HEK293 (cell line): ENCODE data around the gene AFF3.

Source experiments
- CTCF ChIA-PET: fragments of 350-600 bp; formaldehyde crosslinking; extraction: SDS; loops from one replicate; lab custom pipeline; 2021; ENCODE audit warnings: antibody characterized with exemption; lab: Yijun Ruan, JAX
- POLR2A ChIA-PET: fragments of 300-600 bp; formaldehyde crosslinking; extraction: SDS; loops from one replicate; lab custom pipeline; 2020; ENCODE audit warnings: antibody characterized with exemption, inconsistent platforms; lab: Yijun Ruan, JAX
- H3K27ac ChIP-seq: fragments of 200-500 bp; sonication (Bioruptor generic); 2 replicates; pipeline ENCODE4 v1.5.1; 2014; ENCODE audit warnings: low read depth, low read length, control low read depth, inconsistent platforms; ENCODE audit errors: extremely low read depth
- H3K36me3 ChIP-seq, 2 experiments: fragments of 200-500 bp in 1 of 2; sonication (Bioruptor generic) in 1 of 2; 1 replicate in 1 of 2; 2 replicates in 1 of 2; pipeline ENCODE4 v1.5.1; 2014 to 2017; ENCODE audit warnings: inconsistent platforms in 2 of 2, low read length in 2 of 2; ENCODE audit not compliant: control insufficient read depth in 2 of 2, insufficient read depth in 1 of 2
- H3K4me1 ChIP-seq: fragments of 200-500 bp; sonication (Bioruptor generic); 2 replicates; pipeline ENCODE4 v1.5.1; 2014; ENCODE audit warnings: mild to moderate bottlenecking, low read length, inconsistent platforms; ENCODE audit not compliant: control insufficient read depth, insufficient read depth
- H3K4me3 ChIP-seq: 2 replicates; pipeline ENCODE4 v1.5.1; 2011; ENCODE audit warnings: low read depth, mild to moderate bottlenecking, control low read depth, low read length, moderate library complexity
- H3K9me3 ChIP-seq: fragments of 200-500 bp; sonication (Bioruptor generic); 2 replicates; pipeline ENCODE4 v1.5.1; 2014; ENCODE audit warnings: low read depth, low read length, inconsistent platforms; ENCODE audit not compliant: control insufficient read depth, insufficient read depth
- BCL11B ChIP-seq: fragments of 450-650 bp; formaldehyde crosslinking; IDR thresholded peaks from 2 replicates; pipeline ENCODE4 v1.5.1; 2016; ENCODE audit warnings: low read depth, missing biosample characterization, missing genetic modification characterization
- CTCF ChIP-seq: fragments of 450-650 bp; formaldehyde crosslinking; IDR thresholded peaks from 2 replicates; pipeline ENCODE4 v1.5.1; 2016; ENCODE audit warnings: missing biosample characterization, missing genetic modification characterization
- ELK4 ChIP-seq: IDR thresholded peaks from 2 replicates; pipeline ENCODE4 v1.6.1; 2011; ENCODE audit warnings: mild to moderate bottlenecking, low read depth, low read length, borderline replicate concordance
- GLI2 ChIP-seq: fragments of 450-650 bp; formaldehyde crosslinking; IDR thresholded peaks from 2 replicates; pipeline ENCODE4; 2017; ENCODE audit warnings: missing biosample characterization, missing genetic modification characterization, low read depth, borderline replicate concordance
- HIC1 ChIP-seq: fragments of 450-650 bp; formaldehyde crosslinking; IDR thresholded peaks from 2 replicates; pipeline ENCODE4 v1.5.1; 2016; ENCODE audit warnings: missing biosample characterization, missing genetic modification characterization
- OSR2 ChIP-seq: fragments of 450-650 bp; formaldehyde crosslinking; IDR thresholded peaks from 2 replicates; pipeline ENCODE4 v1.5.1; 2016; ENCODE audit warnings: missing biosample characterization, missing genetic modification characterization
- OVOL3 ChIP-seq: fragments of 450-650 bp; formaldehyde crosslinking; IDR thresholded peaks from 2 replicates; pipeline ENCODE4 v1.5.1; 2016; ENCODE audit warnings: missing biosample characterization, missing genetic modification characterization
- PBX3 ChIP-seq: sonication (generic); formaldehyde crosslinking; IDR thresholded peaks from 2 replicates; pipeline ENCODE4 v1.8.1; 2022; ENCODE audit warnings: mild to moderate bottlenecking, moderate library complexity, missing genetic modification reagents
- YY1 ChIP-seq: fragments of 450-650 bp; formaldehyde crosslinking; IDR thresholded peaks from 2 replicates; pipeline ENCODE4 v1.5.1; 2018; ENCODE audit warnings: missing biosample characterization, missing genetic modification characterization
- ZBTB44 ChIP-seq: fragments of 450-650 bp; IDR thresholded peaks from 2 replicates; pipeline ENCODE4 v1.5.1; 2018; ENCODE audit warnings: missing biosample characterization, mild to moderate bottlenecking, missing genetic modification characterization
- ZNF211 ChIP-seq: fragments of 450-650 bp; formaldehyde crosslinking; IDR thresholded peaks from 2 replicates; pipeline ENCODE4 v1.5.1; 2016; ENCODE audit warnings: low read depth, missing biosample characterization, missing genetic modification characterization
- ZNF214 ChIP-seq: fragments of 450-650 bp; formaldehyde crosslinking; IDR thresholded peaks from 2 replicates; pipeline ENCODE4 v1.5.1; 2017; ENCODE audit warnings: missing biosample characterization, mild to moderate bottlenecking, missing genetic modification characterization, borderline replicate concordance
- ZNF223 ChIP-seq: fragments of 450-650 bp; formaldehyde crosslinking; IDR thresholded peaks from 2 replicates; pipeline ENCODE4 v1.5.1; 2016; ENCODE audit warnings: missing biosample characterization, missing genetic modification characterization
- ZNF274 ChIP-seq, 2 experiments: fragments of 200-500 bp in 1 of 2; fragments of 450-650 bp in 1 of 2; sonication (Bioruptor generic) in 1 of 2; formaldehyde crosslinking in 1 of 2; IDR thresholded peaks; 2 replicates each; pipeline versions ENCODE4 v1.5.1 to v1.6.1; 2014 to 2016; ENCODE audit warnings: borderline replicate concordance in 1 of 2, inconsistent platforms in 1 of 2, low read length in 1 of 2, missing biosample characterization in 1 of 2, missing genetic modification characterization in 1 of 2
- ZNF341 ChIP-seq: fragments of 450-650 bp; formaldehyde crosslinking; IDR thresholded peaks from 2 replicates; pipeline ENCODE4; 2016; ENCODE audit warnings: low read depth, missing biosample characterization, missing genetic modification characterization
- ZNF391 ChIP-seq: fragments of 450-650 bp; formaldehyde crosslinking; IDR thresholded peaks from 2 replicates; pipeline ENCODE4 v1.5.1; 2016; ENCODE audit warnings: low read depth, missing biosample characterization, missing genetic modification characterization, borderline replicate concordance
- ZNF501 ChIP-seq: fragments of 450-650 bp; formaldehyde crosslinking; IDR thresholded peaks from 2 replicates; pipeline ENCODE4 v1.5.1; 2016; ENCODE audit warnings: missing biosample characterization, missing genetic modification characterization
- ZNF639 ChIP-seq: fragments of 450-650 bp; formaldehyde crosslinking; IDR thresholded peaks from 2 replicates; pipeline ENCODE4 v1.5.1; 2016; ENCODE audit warnings: missing biosample characterization, missing genetic modification characterization
- ZNF664 ChIP-seq: fragments of 450-650 bp; formaldehyde crosslinking; IDR thresholded peaks from 2 replicates; pipeline ENCODE4 v1.5.1; 2016; ENCODE audit warnings: missing biosample characterization, missing genetic modification characterization
- ZNF677 ChIP-seq: fragments of 450-650 bp; IDR thresholded peaks from 2 replicates; pipeline ENCODE4 v1.5.0; 2018; ENCODE audit warnings: missing biosample characterization, mild to moderate bottlenecking, missing genetic modification characterization, moderate library complexity
- ZNF747 ChIP-seq: fragments of 450-650 bp; formaldehyde crosslinking; IDR thresholded peaks from 2 replicates; pipeline ENCODE4 v1.5.1; 2016; ENCODE audit warnings: missing biosample characterization, missing genetic modification characterization
- ZNF785 ChIP-seq: fragments of 450-650 bp; formaldehyde crosslinking; IDR thresholded peaks from 2 replicates; pipeline ENCODE4 v1.5.1; 2016; ENCODE audit warnings: missing biosample characterization, missing genetic modification characterization
- ZNF792 ChIP-seq: fragments of 450-650 bp; formaldehyde crosslinking; IDR thresholded peaks from 2 replicates; pipeline ENCODE4 v1.5.1; 2016; ENCODE audit warnings: missing biosample characterization, missing genetic modification characterization

The AFF3 gene

GRCh38 chr2:99961196-99961913 is 181.0 kb downstream of the AFF3 start (continued):
- no peak for TF ChIP-seq OVOL3 (tag by site-specific recombination)
- no peak for TF ChIP-seq ELK4
- TF ChIP-seq BCL11B (tag by site-specific recombination), result no peak
- TF ChIP-seq ZNF747 (tag by site-specific recombination), result no peak
- TF ChIP-seq ZNF501 (tag by site-specific recombination), result no peak
- no peak for TF ChIP-seq ZNF211
- TF ChIP-seq ZNF223 (tag by site-specific recombination), result no peak
- no peak for TF ChIP-seq GLI2 (tag by site-specific recombination)

GRCh38 chr2:99960790-99961189 is 181.6 kb downstream of the AFF3 start:
- peaks cover 6% of the 10 kb centered on the region; the same call in 1 of the 2 replicates for H3K4me1 ChIP-seq
- ChIA-PET CTCF (interaction anchor here (0.6 to 0.8 kb wide), 2 partner anchors 19 to 44 kb away, joined by 3 to 5 read pairs; no protein-coding TSS in a partner anchor), POLR2A (no interaction called here)
- H3K36me3 ChIP-seq, result no peaks in the 10 kb centered on the region
- TF ChIP-seq ZNF214 (tag by site-specific recombination) (no peak), YY1 (tag by site-specific recombination) (no peak), ZNF792 (tag by site-specific recombination) (no peak), ZNF677 (no peak), ZNF391 (no peak), OSR2 (tag by site-specific recombination) (no peak), CTCF (tag by site-specific recombination) (no peak), ZNF664 (tag by site-specific recombination) (no peak)
- H3K27ac ChIP-seq, result no peak overlapping the region
- no peaks in the 10 kb centered on the region for H3K9me3 ChIP-seq
- H3K4me3 ChIP-seq, result no peak overlapping the region

- peaks cover 6% of the 10 kb centered on the region; the same call in 1 of the 2 replicates for H3K4me1 ChIP-seq
- no peaks in the 10 kb centered on the region for H3K9me3 ChIP-seq
- POLR2A ChIA-PET, result no interaction called here
- CTCF ChIA-PET, result no interaction called here
- no peak overlapping the region for H3K27ac ChIP-seq
- H3K36me3 ChIP-seq, result no peaks in the 10 kb centered on the region
- no peak overlapping the region for H3K4me3 ChIP-seq
- no peak for TF ChIP-seq ZNF341 (tag by site-specific recombination)
- TF ChIP-seq ZBTB44 (tag by site-specific recombination), result no peak
- TF ChIP-seq HIC1 (tag by site-specific recombination), result no peak
- TF ChIP-seq ZNF274 (IDR thresholded peaks at IDR 0.05; ENCODE audit: low read length), result no peak
- TF ChIP-seq ZNF274 (tag by site-specific recombination; IDR thresholded peaks at IDR 0.05; ENCODE audit: borderline replicate concordance), result no peak
- no peak for TF ChIP-seq ZNF785 (tag by site-specific recombination)
- no peak for TF ChIP-seq PBX3 (CRISPR knock-in tag)
- no peak for TF ChIP-seq ZNF639 (tag by site-specific recombination)
Measured at GRCh38 chr2:99960291-99960690, 182.1 kb downstream of the AFF3 start.
